Activated naive CD8-positive, alpha-beta T cell treated with anti-CD3 and anti-CD28 coated beads for 36 hours (primary cell): ENCODE results near the gene COL16A1. TPM values are rescaled to one million over a fixed set of nuclear protein-coding genes. Genes with fewer than 3 reads are reported as not detected.

Source experiments
- DNase-seq: peaks from one replicate; pipeline ENCODE4 v3.0.0; 2021
- H3K27ac Mint-ChIP-seq: one replicate; pipeline ENCODE4 v1.8.0; 2022; ENCODE audit warnings: mild to moderate bottlenecking, moderate library complexity, mixed read lengths
- H3K27me3 Mint-ChIP-seq: one replicate; pipeline ENCODE4 v1.8.0; 2022; ENCODE audit warnings: mild to moderate bottlenecking, mixed read lengths
- H3K36me3 Mint-ChIP-seq: one replicate; pipeline ENCODE4 v1.8.0; 2021; ENCODE audit warnings: mild to moderate bottlenecking, mixed read lengths
- H3K4me1 Mint-ChIP-seq: one replicate; pipeline ENCODE4 v1.8.0; 2021; ENCODE audit warnings: mixed read lengths
- H3K4me3 Mint-ChIP-seq: one replicate; pipeline ENCODE4 v1.8.0; 2022; ENCODE audit warnings: mild to moderate bottlenecking, moderate library complexity, mixed read lengths
- H3K9me3 Mint-ChIP-seq: one replicate; pipeline ENCODE4 v1.8.0; 2022; ENCODE audit warnings: mixed read lengths
- total RNA-seq, 2 experiments: library from RNA; stranded (reverse); gene quantifications; one replicate each; pipeline ENCODE4 v1.2.3, GENCODE V29; 2021

COL16A1 gene
- total RNA-seq, 2 experiments from 2014 or later, result 0.36 to 0.93 TPM

GRCh38 chr1:31660871-31661455 lies 42.9 kb downstream of the COL16A1 start:
- Mint-ChIP-seq H3K9me3 (no peaks in the 10 kb centered on the region), H3K4me1 (no peaks in the 10 kb centered on the region), H3K27me3 (no peaks in the 10 kb centered on the region), H3K27ac (no peak overlapping the region), H3K4me3 (no peak overlapping the region), H3K36me3 (no peaks in the 10 kb centered on the region)
- DNase-seq, result no peak

DNA sequence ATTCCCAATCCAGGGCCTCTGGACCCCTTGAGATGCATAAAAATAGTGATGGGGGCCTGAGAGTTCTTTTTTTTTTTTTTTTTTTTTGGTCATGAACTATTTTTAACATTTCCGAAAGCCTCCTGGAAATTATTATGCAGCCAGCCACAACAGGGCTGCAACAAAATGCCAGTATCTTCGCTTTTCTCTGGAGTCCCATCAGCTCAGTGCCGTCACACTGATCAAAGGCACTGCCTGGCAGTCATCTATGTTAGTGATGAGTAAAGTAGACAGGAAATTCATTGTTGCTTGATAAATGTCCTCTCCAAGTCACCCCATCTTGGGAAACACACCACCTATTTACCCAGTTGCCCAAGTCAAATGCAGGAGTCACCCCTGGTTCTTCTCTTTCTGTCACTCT lies 43.9 kb downstream of the COL16A1 start:
- Mint-ChIP-seq H3K27ac (no peak overlapping the region), H3K36me3 (no peaks in the 10 kb centered on the region), H3K27me3 (no peaks in the 10 kb centered on the region), H3K4me3 (no peak overlapping the region), H3K9me3 (no peaks in the 10 kb centered on the region), H3K4me1 (no peaks in the 10 kb centered on the region)
- no peak for DNase-seq

- H3K27me3 Mint-ChIP-seq, result no peaks in the 10 kb centered on the region
- no peak overlapping the region for H3K27ac Mint-ChIP-seq
- no peak overlapping the region for H3K4me3 Mint-ChIP-seq
- no peaks in the 10 kb centered on the region for H3K36me3 Mint-ChIP-seq
- DNase-seq, result no peak
- H3K9me3 Mint-ChIP-seq, result no peaks in the 10 kb centered on the region
- H3K4me1 Mint-ChIP-seq, result no peaks in the 10 kb centered on the region
Measured at GRCh38 chr1:31658721-31659120, 45.1 kb downstream of the COL16A1 start.

GRCh38 chr1:31657972-31658510 lies 45.8 kb downstream of the COL16A1 start:
- Mint-ChIP-seq H3K9me3 (no peaks in the 10 kb centered on the region), H3K4me1 (no peaks in the 10 kb centered on the region), H3K36me3 (no peaks in the 10 kb centered on the region), H3K27ac (no peak overlapping the region), H3K27me3 (no peaks in the 10 kb centered on the region), H3K4me3 (no peak overlapping the region)
- no peak for DNase-seq

DNA sequence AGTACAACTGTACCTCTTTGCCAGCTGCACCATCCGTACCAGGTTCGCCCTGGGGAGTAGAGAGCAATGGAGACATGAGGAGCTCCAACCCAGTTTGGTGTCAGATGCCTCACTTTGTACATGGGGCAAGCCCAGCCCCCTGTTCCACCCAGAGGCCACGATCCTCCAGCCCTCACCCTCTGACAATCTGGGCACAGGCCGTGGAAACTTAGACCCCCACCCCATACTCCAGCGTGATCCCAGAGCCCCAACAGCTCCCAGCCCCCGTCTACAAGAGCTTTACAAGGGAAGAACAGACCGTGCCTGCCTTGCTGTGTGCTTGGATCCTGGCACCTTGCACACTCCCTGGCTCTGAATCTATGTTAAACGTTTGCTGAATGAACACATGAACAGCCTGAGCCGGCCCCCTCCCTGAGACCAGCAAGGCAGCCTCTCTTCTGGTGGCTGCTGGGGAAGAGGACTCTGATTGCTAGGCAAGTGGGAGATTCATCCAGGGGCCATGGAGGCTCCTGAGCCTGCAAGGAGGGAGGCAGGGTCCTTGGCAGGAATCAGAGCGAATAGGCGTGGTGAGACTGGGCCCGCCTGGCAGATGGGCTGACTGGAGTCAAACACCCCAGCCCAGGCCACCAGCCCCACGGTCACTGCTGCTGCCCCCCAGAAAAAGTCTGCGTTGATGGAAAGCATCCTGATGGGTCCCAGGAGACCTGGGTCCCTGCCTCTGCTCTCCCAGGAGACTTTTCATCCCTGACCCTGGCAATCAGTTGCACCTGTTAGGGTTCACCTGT lies 46.6 kb downstream of the COL16A1 start:
- no peak for DNase-seq
- no peaks in the 10 kb centered on the region for H3K27me3 Mint-ChIP-seq
- no peaks in the 10 kb centered on the region for H3K36me3 Mint-ChIP-seq
- H3K9me3 Mint-ChIP-seq, result no peaks in the 10 kb centered on the region
- H3K27ac Mint-ChIP-seq, result no peak overlapping the region
- H3K4me3 Mint-ChIP-seq, result no peak overlapping the region
- H3K4me1 Mint-ChIP-seq, result no peaks in the 10 kb centered on the region

DNA sequence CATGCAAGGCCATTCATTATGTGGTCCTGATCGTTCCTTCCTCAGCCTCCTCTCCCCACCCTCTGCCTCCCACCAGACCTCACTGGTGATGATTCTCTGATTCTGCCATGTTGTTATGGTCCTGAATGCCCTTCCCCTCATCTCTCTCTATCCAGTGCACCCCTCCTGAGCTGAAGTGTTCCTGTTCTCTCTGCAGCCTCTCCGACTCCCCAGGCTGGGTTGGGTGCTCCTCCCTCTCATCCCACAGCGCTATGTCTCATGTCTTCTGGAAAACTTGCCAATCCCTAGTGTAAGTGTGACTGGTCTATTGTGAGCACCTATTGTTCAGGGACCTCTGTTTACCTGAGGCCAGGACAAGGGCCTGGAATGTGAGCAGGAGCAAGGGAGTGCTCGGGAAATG lies 48.1 kb downstream of the COL16A1 start:
- Mint-ChIP-seq H3K27me3 (no peaks in the 10 kb centered on the region), H3K4me1 (no peaks in the 10 kb centered on the region), H3K4me3 (no peak overlapping the region), H3K9me3 (no peaks in the 10 kb centered on the region), H3K27ac (no peak overlapping the region), H3K36me3 (no peaks in the 10 kb centered on the region)
- DNase-seq, result no peak

GRCh38 chr1:31655104-31655503 lies 48.7 kb downstream of the COL16A1 start:
- no peaks in the 10 kb centered on the region for H3K36me3 Mint-ChIP-seq
- H3K4me3 Mint-ChIP-seq, result no peak overlapping the region
- H3K4me1 Mint-ChIP-seq, result no peaks in the 10 kb centered on the region
- no peak overlapping the region for H3K27ac Mint-ChIP-seq
- no peaks in the 10 kb centered on the region for H3K27me3 Mint-ChIP-seq
- no peak for DNase-seq
- H3K9me3 Mint-ChIP-seq, result no peaks in the 10 kb centered on the region

DNA sequence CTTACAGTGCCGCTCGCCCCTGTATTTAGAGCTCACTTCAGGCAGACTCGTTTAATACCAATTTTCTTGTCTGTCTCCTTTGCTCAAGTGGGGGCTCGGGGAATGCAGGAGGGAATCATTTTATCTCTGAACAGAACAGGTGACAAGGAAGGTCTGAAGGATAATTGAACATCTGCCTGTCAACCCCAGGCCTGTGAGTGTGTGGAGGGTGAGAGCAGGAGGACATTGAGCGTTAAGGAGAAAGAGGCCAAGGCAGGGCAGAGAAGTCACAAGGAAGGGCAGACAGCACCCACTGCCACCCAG lies 49.4 kb downstream of the COL16A1 start:
- Mint-ChIP-seq H3K4me1 (no peaks in the 10 kb centered on the region), H3K36me3 (no peaks in the 10 kb centered on the region), H3K9me3 (no peaks in the 10 kb centered on the region), H3K4me3 (no peak overlapping the region), H3K27me3 (no peaks in the 10 kb centered on the region), H3K27ac (no peak overlapping the region)
- DNase-seq, result no peak

- H3K27ac Mint-ChIP-seq, result no peak overlapping the region
Measured at GRCh38 chr1:31653717-31654473, 49.9 kb downstream of the COL16A1 start.

GRCh38 chr1:31652891-31653499 lies 50.8 kb downstream of the COL16A1 start:
- Mint-ChIP-seq H3K27ac (no peak overlapping the region), H3K4me1 (no peaks in the 10 kb centered on the region), H3K27me3 (no peaks in the 10 kb centered on the region), H3K9me3 (no peaks in the 10 kb centered on the region), H3K4me3 (no peak overlapping the region), H3K36me3 (no peaks in the 10 kb centered on the region)
- no peak for DNase-seq

More at GRCh38 chr1:31653717-31654473, 49.9 kb downstream of the COL16A1 start:
- DNase-seq, result no peak
- Mint-ChIP-seq H3K27me3 (no peaks in the 10 kb centered on the region), H3K36me3 (no peaks in the 10 kb centered on the region), H3K4me1 (no peaks in the 10 kb centered on the region), H3K9me3 (no peaks in the 10 kb centered on the region), H3K4me3 (no peak overlapping the region)

DNA sequence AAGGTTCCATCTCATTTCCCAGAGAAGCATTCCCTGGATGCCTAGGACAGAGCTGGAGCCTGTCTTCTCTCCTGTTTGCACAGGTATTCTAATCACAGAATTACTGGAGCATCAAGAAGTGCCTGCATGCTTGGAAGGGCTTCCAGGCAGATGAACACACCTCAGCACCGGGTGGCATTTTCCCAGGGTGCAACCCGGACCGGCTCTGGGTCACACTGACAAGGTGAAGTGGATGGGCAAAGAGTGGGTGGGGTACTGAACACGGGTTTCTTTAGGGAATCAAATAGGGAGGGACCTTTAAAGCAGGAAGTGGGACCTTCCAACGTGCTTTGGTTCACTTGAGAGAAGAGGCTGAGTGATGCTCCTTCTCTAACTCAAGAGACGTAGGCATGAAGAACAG lies 52.1 kb downstream of the COL16A1 start:
- Mint-ChIP-seq H3K4me3 (no peak overlapping the region), H3K4me1 (no peaks in the 10 kb centered on the region), H3K36me3 (peaks cover 1% of the 10 kb centered on the region), H3K27ac (no peak overlapping the region), H3K9me3 (no peaks in the 10 kb centered on the region), H3K27me3 (no peaks in the 10 kb centered on the region)
- DNase-seq, result no peak

DNA sequence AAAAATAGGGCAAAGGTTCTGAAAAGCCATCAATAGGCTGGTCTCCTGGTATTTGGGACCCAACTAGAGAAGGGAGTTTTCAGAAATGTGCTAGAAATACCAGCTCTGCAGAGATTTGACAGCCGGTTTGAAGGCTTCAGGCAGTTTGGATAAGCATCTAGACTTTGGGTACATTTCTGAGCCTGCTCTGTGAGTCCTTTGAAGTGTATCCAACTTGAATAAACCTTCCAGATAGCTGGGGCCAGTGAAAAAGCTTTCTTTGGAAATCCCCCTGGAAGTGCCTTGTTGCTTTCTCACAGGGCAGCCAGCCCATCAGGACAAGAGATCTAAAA lies 52.8 kb downstream of the COL16A1 start:
- peaks cover 3% of the 10 kb centered on the region for H3K4me1 Mint-ChIP-seq
- H3K9me3 Mint-ChIP-seq, result no peaks in the 10 kb centered on the region
- no peak overlapping the region for H3K27ac Mint-ChIP-seq
- no peak overlapping the region for H3K4me3 Mint-ChIP-seq
- H3K27me3 Mint-ChIP-seq, result no peaks in the 10 kb centered on the region
- H3K36me3 Mint-ChIP-seq, result peaks cover 2% of the 10 kb centered on the region
- no peak for DNase-seq

DNA sequence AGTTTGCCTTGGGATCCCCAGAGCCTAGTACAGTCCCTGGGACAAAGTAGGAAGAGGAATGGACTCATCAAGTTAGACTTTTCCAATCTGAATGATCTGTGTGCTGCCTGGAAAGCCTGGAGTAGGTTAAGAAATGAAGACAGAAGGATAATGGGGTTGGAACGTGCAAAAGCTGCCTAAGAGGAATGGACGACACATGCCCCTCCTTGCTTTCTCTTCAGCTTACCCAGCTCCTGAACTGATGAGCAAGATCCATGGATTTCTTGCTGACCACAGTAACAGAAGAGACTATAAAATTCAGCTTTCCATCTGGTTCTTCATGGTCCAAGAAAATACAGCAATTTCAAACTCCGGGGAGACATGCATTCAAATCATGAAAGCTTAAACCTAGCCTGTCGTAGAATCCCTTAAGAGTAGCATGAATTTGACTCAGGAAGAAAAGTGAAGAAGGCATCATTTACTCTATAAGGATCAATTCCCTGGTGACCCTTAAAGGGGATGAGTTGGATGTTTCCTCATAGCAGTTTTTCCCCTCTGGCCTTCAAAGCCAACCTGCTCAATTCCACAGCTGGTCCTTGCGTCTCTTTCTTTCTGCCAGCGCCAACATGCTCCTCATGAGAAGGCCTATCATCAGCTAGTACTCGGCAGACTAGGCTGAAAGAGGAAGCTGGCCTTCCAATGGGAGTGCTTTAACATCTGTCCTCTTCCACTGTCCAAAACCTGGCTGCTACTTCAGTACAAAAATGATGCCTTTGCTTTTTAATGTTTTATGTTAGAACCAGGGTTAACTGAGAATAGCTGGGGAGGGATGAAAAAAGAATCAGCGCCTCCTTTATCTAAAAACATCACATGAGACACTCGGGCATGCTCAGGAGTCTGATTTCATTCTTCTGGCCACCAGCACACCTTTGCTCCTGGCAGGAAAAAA lies 53.4 kb downstream of the COL16A1 start:
- Mint-ChIP-seq H3K4me3 (no peak overlapping the region), H3K36me3 (peaks cover 2% of the 10 kb centered on the region), H3K4me1 (peaks cover 7% of the 10 kb centered on the region), H3K27me3 (no peaks in the 10 kb centered on the region), H3K27ac (no peak overlapping the region), H3K9me3 (no peaks in the 10 kb centered on the region)
- DNase-seq, result no peak

DNA sequence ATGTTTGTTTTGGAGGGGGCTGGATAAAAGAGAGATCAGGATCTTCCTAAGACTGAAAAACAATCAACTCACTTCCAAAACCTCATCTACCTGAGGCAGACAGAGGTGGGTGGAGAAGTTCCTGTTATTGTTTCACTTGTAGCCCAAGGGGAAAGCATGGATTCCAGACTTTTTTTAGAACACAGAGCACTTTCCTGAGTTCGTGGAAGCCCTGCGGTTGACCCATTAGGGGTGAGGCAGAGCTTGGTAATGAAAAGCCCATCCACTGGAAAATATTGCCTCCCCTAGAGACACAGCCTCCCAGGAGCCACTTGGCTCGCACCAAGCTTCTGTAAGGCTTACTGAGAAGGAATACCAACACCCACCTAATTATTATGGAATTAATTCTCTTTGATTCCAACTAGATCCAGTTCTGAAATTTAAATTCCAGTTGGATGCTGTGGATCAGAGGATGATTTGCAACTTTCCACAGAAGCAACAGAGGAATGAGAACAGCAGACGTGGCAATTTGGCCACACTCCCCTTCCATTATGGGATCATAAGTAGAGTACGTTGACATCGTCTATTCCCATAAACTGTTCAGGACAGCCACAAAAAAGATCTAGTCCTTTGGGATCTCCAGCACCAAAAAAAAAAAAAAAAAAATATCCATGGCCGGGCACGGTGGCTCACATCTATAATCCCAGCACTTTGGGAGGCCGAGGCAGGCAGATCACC lies 55.0 kb downstream of the COL16A1 start:
- Mint-ChIP-seq H3K36me3 (peaks cover 4% of the 10 kb centered on the region), H3K4me3 (no peak overlapping the region), H3K27ac (no peak overlapping the region), H3K27me3 (no peaks in the 10 kb centered on the region), H3K9me3 (no peaks in the 10 kb centered on the region), H3K4me1 (peaks cover 11% of the 10 kb centered on the region)
- DNase-seq, result no peak
